ENCODE data around the gene SPEN.

SPEN gene

DNA sequence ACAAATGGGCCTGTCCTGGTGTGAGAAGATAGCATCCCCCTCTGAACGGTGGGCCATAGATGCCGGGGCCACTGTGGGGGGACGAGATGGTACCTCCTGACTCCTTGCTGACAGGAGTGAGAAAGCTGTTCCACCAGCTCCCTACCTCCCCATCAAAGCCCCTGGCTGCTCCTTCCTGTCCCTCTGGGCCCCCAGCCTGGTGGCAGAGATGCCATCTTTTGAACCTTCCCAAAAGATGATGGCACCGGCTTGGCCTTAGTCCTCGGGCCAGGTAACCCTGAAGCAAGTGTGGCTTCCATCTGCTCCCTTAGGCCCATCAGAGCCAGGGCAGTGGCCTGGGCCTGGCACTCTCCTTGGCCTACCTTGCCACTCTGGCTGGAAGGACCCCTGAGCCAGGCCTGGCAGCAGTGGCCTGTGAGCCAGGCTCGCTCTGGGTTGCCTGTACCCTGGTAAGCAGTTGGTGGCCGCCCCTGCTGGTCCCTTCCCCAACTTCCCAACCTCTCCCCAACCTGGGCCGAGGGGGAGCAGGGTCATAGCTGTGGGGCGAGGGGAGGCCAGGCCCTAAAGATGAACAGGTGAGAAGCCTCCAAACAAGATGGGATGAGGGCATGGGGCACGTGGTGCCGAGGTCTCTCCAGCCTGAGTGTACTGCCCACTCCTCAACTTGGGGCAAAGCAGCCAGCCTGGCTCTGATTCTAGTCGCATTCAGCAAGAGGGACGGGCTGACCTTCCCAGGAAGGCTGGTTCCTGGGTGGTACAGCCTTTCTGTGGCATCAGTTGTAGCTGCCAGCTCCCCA is 93.7 kb downstream of the SPEN start:
- no peak for TF ChIP-seq TEAD4 (IDR thresholded peaks at IDR 0.05)
- TF ChIP-seq RAD21 (IDR thresholded peaks at IDR 0.05; ENCODE audit: low read depth), result no peak
- no peak for TF ChIP-seq YY1 (IDR thresholded peaks at IDR 0.05; ENCODE audit: low read depth)
- TF ChIP-seq EP300 (IDR thresholded peaks at IDR 0.05; ENCODE audit: borderline replicate concordance), result no peak
- TF ChIP-seq CREB1 (IDR thresholded peaks at IDR 0.05; ENCODE audit: low read depth), result no peak
- no peak for TF ChIP-seq FOXM1 (IDR thresholded peaks at IDR 0.05; ENCODE audit: borderline replicate concordance, low read depth)
- TF ChIP-seq, protein P1, sequence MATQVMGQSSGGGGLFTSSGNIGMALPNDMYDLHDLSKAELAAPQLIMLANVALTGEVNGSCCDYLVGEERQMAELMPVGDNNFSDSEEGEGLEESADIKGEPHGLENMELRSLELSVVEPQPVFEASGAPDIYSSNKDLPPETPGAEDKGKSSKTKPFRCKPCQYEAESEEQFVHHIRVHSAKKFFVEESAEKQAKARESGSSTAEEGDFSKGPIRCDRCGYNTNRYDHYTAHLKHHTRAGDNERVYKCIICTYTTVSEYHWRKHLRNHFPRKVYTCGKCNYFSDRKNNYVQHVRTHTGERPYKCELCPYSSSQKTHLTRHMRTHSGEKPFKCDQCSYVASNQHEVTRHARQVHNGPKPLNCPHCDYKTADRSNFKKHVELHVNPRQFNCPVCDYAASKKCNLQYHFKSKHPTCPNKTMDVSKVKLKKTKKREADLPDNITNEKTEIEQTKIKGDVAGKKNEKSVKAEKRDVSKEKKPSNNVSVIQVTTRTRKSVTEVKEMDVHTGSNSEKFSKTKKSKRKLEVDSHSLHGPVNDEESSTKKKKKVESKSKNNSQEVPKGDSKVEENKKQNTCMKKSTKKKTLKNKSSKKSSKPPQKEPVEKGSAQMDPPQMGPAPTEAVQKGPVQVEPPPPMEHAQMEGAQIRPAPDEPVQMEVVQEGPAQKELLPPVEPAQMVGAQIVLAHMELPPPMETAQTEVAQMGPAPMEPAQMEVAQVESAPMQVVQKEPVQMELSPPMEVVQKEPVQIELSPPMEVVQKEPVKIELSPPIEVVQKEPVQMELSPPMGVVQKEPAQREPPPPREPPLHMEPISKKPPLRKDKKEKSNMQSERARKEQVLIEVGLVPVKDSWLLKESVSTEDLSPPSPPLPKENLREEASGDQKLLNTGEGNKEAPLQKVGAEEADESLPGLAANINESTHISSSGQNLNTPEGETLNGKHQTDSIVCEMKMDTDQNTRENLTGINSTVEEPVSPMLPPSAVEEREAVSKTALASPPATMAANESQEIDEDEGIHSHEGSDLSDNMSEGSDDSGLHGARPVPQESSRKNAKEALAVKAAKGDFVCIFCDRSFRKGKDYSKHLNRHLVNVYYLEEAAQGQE (IDR thresholded peaks at IDR 0.05; ENCODE audit: low read depth), result no peak
- TF ChIP-seq, protein P2, sequence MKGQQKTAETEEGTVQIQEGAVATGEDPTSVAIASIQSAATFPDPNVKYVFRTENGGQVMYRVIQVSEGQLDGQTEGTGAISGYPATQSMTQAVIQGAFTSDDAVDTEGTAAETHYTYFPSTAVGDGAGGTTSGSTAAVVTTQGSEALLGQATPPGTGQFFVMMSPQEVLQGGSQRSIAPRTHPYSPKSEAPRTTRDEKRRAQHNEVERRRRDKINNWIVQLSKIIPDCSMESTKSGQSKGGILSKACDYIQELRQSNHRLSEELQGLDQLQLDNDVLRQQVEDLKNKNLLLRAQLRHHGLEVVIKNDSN (IDR thresholded peaks at IDR 0.05), result no peak
- TF ChIP-seq, protein P3, sequence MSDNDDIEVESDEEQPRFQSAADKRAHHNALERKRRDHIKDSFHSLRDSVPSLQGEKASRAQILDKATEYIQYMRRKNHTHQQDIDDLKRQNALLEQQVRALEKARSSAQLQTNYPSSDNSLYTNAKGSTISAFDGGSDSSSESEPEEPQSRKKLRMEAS (IDR thresholded peaks at IDR 0.05), result no peak
- TF ChIP-seq ZBTB7A (IDR thresholded peaks at IDR 0.05; ENCODE audit: low read depth), result no peak
- TF ChIP-seq NFIC (IDR thresholded peaks at IDR 0.05), result no peak

DNA sequence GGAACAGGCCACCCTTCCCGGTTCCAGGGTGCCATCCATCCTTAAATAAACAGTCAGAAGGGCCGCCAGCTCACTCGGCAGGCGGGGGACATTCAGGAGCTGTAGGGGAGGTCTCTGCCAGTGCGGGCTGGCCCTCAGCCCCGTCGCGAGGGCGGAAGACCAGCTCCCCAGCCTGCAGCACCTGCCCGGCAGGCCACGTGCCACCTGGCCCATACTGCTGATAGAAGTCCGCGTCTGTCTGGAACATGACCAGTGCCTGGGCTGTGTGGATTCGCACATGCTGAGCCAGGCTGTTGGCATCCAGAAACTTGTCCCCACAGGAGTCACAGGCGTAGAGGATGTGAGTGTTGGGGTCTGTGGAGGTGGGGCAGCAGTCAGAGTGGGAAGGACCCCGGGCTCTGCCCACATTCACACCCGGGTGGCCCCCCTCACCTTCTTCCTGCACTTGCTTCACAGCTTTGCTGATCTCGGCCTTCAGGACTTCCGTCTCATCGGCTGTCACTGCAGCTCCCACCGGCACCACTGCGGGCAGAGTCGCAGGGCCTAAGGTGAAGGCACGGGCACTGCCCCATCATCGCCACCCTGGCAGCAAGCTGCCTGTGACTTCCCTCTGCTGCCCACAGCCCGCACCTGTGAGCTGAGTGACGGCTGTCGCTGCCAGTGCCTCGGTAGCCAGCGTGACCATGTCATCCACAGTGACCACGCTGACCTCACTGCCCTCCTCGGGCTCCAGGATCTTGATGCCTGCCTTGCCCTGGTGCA is 94.6 kb downstream of the SPEN start:
- TF ChIP-seq TCF12 (IDR thresholded peaks at IDR 0.05; ENCODE audit: low read depth), result no peak
- TF ChIP-seq, protein P3 (IDR thresholded peaks at IDR 0.05), result no peak
- TF ChIP-seq EP300 (IDR thresholded peaks at IDR 0.05; ENCODE audit: borderline replicate concordance), result no peak
- no peak for TF ChIP-seq NFIC (IDR thresholded peaks at IDR 0.05)
- no peak for TF ChIP-seq YY1 (IDR thresholded peaks at IDR 0.05; ENCODE audit: low read depth)
- TF ChIP-seq ZBTB7A (IDR thresholded peaks at IDR 0.05; ENCODE audit: low read depth), result no peak
- TF ChIP-seq, protein P1 (IDR thresholded peaks at IDR 0.05; ENCODE audit: low read depth), result no peak
- TF ChIP-seq CEBPB (IDR thresholded peaks at IDR 0.05), result no peak
- no peak for TF ChIP-seq TAF1 (IDR thresholded peaks at IDR 0.05; ENCODE audit: low read depth)
- no peak for TF ChIP-seq CREB1 (IDR thresholded peaks at IDR 0.05; ENCODE audit: low read depth)

DNA sequence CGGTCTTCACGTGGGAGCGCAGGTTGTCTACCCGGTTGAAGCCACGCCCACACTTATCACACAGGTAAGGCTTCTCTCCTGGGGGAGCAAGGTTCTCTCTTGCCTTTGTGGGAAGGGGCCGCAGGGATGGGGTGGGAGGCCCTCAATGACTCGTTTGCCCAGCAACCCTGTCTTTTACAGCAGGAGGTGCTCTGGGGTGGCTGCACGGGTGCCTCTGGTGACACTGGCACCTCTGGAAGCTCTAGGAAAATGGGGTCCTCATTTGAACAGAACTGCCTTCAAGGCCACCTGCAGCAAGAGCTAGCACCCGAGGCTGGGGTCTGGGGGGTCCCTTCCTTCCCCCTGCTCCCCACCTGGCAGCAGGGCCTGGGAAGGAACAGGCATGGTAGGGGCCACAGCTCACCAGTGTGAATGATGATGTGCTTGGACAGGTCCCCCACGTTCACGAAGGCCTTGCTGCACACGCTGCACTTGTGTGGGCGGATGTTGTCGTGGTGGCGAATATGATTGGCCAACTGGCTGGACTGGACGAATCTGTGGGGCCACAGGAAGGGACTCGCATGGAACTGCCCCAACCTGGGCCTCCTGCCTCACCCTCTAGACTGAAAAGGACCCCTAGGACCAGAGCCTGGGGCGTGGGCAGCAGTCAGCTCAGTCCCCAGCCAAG is 95.3 kb downstream of the SPEN start:
- TF ChIP-seq, protein P2 (IDR thresholded peaks at IDR 0.05), result no peak
- no peak for TF ChIP-seq NFIC (IDR thresholded peaks at IDR 0.05)
- no peak for TF ChIP-seq ZBTB7A (IDR thresholded peaks at IDR 0.05; ENCODE audit: low read depth)
- no peak for TF ChIP-seq TCF12 (IDR thresholded peaks at IDR 0.05; ENCODE audit: low read depth)

DNA sequence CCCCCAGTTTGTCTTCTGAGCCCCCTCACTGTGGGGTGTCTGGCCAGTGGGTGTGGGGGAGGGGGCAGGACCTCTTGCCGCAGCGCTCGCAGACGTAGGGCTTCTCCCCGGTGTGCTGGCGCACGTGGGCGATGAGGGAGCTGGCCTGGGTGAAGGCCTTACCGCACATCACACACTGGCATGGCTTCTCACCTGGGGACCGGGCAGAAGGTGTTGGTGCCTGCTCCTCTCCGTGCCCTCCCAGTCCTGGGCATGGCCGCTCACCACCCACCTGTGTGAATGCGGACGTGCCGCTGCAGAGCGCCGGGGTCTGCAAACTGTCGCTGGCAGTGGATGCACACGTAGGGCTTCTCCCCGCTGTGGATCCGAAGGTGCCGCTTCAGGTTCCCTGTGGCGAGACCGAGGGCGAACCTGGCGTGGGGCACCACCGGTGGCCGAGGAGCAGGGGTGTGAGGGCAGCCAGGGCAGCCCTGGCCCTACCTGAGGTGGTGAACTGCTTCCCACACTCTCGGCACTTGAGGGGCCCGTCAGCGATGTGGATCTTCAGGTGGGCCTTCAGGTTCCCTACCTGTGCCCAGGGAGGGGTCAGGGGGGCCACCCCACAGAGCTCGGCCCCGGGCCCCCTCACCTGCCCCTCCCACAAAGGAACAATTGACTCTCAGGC is 96.0 kb downstream of the SPEN start:
- no peak for TF ChIP-seq EGR1 (IDR thresholded peaks at IDR 0.05)
- TF ChIP-seq, protein P1 (IDR thresholded peaks at IDR 0.05; ENCODE audit: low read depth), result no peak
- TF ChIP-seq YY1 (IDR thresholded peaks at IDR 0.05; ENCODE audit: low read depth), result no peak
- no peak for TF ChIP-seq CREB1 (IDR thresholded peaks at IDR 0.05; ENCODE audit: low read depth)
- TF ChIP-seq NFIC (IDR thresholded peaks at IDR 0.05), result no peak
- TF ChIP-seq RAD21 (IDR thresholded peaks at IDR 0.05; ENCODE audit: low read depth), result no peak
- no peak for TF ChIP-seq TEAD4 (IDR thresholded peaks at IDR 0.05)
- TF ChIP-seq, protein P3 (IDR thresholded peaks at IDR 0.05), result no peak
- no peak for TF ChIP-seq TAF1 (IDR thresholded peaks at IDR 0.05; ENCODE audit: low read depth)
- TF ChIP-seq, protein P2 (IDR thresholded peaks at IDR 0.05), result no peak
- TF ChIP-seq ZBTB7A (IDR thresholded peaks at IDR 0.05; ENCODE audit: low read depth), result no peak
- TF ChIP-seq CEBPB (IDR thresholded peaks at IDR 0.05), result no peak
- TF ChIP-seq EP300 (IDR thresholded peaks at IDR 0.05; ENCODE audit: borderline replicate concordance), result no peak
- TF ChIP-seq TCF12 (IDR thresholded peaks at IDR 0.05; ENCODE audit: low read depth), result no peak
- no peak for TF ChIP-seq FOXM1 (IDR thresholded peaks at IDR 0.05; ENCODE audit: borderline replicate concordance, low read depth)

Data from Ishikawa (cell line).